OCI-LY1 (cell line): ENCODE measurements around the gene CTNNA2.

Experiments
- H2AFZ ChIP-seq: fragments of 200-600 bp; sonication (generic), shearing (Covaris generic); 2 replicates; pipeline ENCODE4 v1.6.0; 2014; ENCODE audit warnings: antibody characterized with exemption, mild to moderate bottlenecking, low read length
- H3F3A ChIP-seq: fragments of 200-600 bp; sonication (generic), shearing (Covaris generic); 2 replicates; pipeline ENCODE4 v1.6.0; 2014; ENCODE audit warnings: mild to moderate bottlenecking, antibody characterized with exemption, low read length, moderate library complexity; ENCODE audit not compliant: insufficient read depth
- H3K27ac ChIP-seq: fragments of 200-600 bp; sonication (generic); 2 replicates; pipeline ENCODE4 v1.5.1; 2014; ENCODE audit warnings: low read length, mixed run types, mild to moderate bottlenecking, low read depth; ENCODE audit not compliant: poor library complexity, severe bottlenecking
- H3K27me3 ChIP-seq: fragments of 200-600 bp; sonication (generic); 2 replicates; pipeline ENCODE4 v1.6.0; 2014; ENCODE audit warnings: antibody characterized with exemption, mild to moderate bottlenecking, low read length, moderate library complexity; ENCODE audit not compliant: insufficient read depth
- H3K36me3 ChIP-seq: fragments of 200-600 bp; sonication (generic); 2 replicates; pipeline ENCODE4 v1.6.1; 2014; ENCODE audit warnings: mild to moderate bottlenecking, antibody characterized with exemption, low read length, moderate library complexity, mixed read lengths; ENCODE audit not compliant: insufficient read depth
- H3K4me1 ChIP-seq: fragments of 200-600 bp; sonication (generic); 2 replicates; pipeline ENCODE4 v1.5.1; 2014; ENCODE audit warnings: mild to moderate bottlenecking, low read length, moderate library complexity; ENCODE audit not compliant: insufficient read depth, severe bottlenecking
- H3K4me2 ChIP-seq: fragments of 200-600 bp; sonication (generic), shearing (Covaris generic); 2 replicates; pipeline ENCODE4 v1.6.1; 2014; ENCODE audit warnings: low read length
- H3K4me3 ChIP-seq: fragments of 200-600 bp; sonication (generic); 2 replicates; pipeline ENCODE4 v1.5.1; 2014; ENCODE audit warnings: low read length, low read depth, mild to moderate bottlenecking, mixed read lengths; ENCODE audit not compliant: poor library complexity, severe bottlenecking
- H3K79me2 ChIP-seq: fragments of 200-600 bp; shearing (Covaris generic); 2 replicates; pipeline ENCODE4 v1.6.1; 2016; ENCODE audit warnings: mixed run types, low read length, mixed read lengths; ENCODE audit not compliant: insufficient read depth
- H3K9ac ChIP-seq: fragments of 200-600 bp; sonication (generic), shearing (Covaris generic); 2 replicates; pipeline ENCODE4 v1.6.1; 2014; ENCODE audit warnings: mild to moderate bottlenecking, low read length, mixed read lengths
- H3K9me2 ChIP-seq: fragments of 200-600 bp; sonication (generic), shearing (Covaris generic); 2 replicates; pipeline ENCODE4 v1.6.1; 2014; ENCODE audit warnings: low read depth, mild to moderate bottlenecking, low read length, mixed read lengths
- H3K9me3 ChIP-seq: fragments of 200-600 bp; shearing (Covaris generic); 2 replicates; pipeline ENCODE4 v1.6.1; 2014; ENCODE audit warnings: low read length, mixed read lengths
- H4K20me1 ChIP-seq: fragments of 200-600 bp; sonication (generic), shearing (Covaris generic); 2 replicates; pipeline ENCODE4 v1.6.0; 2016; ENCODE audit warnings: mild to moderate bottlenecking, low read length; ENCODE audit not compliant: insufficient read depth
- CTCF ChIP-seq: fragments of 200-600 bp; sonication (generic), shearing (Covaris generic); IDR thresholded peaks from 2 replicates; pipeline ENCODE4 v1.5.1; 2017; ENCODE audit warnings: mild to moderate bottlenecking, antibody characterized with exemption, low read length, moderate library complexity, mixed read lengths
- EZH2 ChIP-seq: fragments of 200-600 bp; sonication (generic), shearing (Covaris generic); IDR thresholded peaks from 2 replicates; pipeline ENCODE4 v1.8.0; 2017; ENCODE audit warnings: borderline replicate concordance, mixed run types, mild to moderate bottlenecking, antibody characterized with exemption, low read length, moderate library complexity, mixed read lengths

CTNNA2 gene

DNA sequence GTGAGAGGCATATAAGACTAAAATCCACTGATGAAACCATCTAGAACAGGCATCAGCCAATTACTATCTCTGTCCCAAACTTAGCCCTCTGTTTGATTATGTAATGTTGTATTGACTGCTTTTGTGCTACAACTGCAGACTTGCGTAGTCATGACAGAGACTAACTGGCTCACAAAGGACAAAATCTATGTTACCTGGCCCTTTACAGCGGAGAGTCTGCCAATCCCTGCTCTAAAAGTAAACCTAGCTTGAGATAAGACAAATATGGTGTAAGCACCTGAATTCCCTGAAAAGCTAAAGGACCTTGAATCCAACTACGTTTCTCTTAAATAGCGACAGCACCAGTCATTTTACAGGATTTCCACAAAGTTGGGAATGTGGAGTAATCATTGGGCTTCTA lies 894.5 kb downstream of the CTNNA2 start:
- no peak for TF ChIP-seq EZH2
- no peak for TF ChIP-seq CTCF
- H3K4me1 ChIP-seq, result no peaks in the 10 kb centered on the region
- no peaks in the 10 kb centered on the region for H3K27me3 ChIP-seq
- H3K79me2 ChIP-seq, result no peaks in the 10 kb centered on the region
- no peaks in the 10 kb centered on the region for H3K9me2 ChIP-seq
- no peak overlapping the region for H3K4me2 ChIP-seq
- H3K27ac ChIP-seq, result no peak overlapping the region
- H3K36me3 ChIP-seq, result no peaks in the 10 kb centered on the region
- H4K20me1 ChIP-seq, result no peaks in the 10 kb centered on the region
- H3F3A ChIP-seq, result no peaks in the 10 kb centered on the region
- H2AFZ ChIP-seq, result no peak overlapping the region
- H3K4me3 ChIP-seq, result no peak overlapping the region
- no peak overlapping the region for H3K9ac ChIP-seq
- H3K9me3 ChIP-seq, result no peaks in the 10 kb centered on the region

GRCh38 chr2:80410346-80410745 lies 897.5 kb downstream of the CTNNA2 start:
- no peak overlapping the region for H3K4me2 ChIP-seq
- no peaks in the 10 kb centered on the region for H3K4me1 ChIP-seq
- H4K20me1 ChIP-seq, result no peaks in the 10 kb centered on the region
- no peaks in the 10 kb centered on the region for H3K9me2 ChIP-seq
- H3K4me3 ChIP-seq, result no peak overlapping the region
- no peaks in the 10 kb centered on the region for H3K36me3 ChIP-seq
- H3K27ac ChIP-seq, result no peak overlapping the region
- H3F3A ChIP-seq, result no peaks in the 10 kb centered on the region
- no peak overlapping the region for H2AFZ ChIP-seq
- no peaks in the 10 kb centered on the region for H3K79me2 ChIP-seq
- TF ChIP-seq CTCF (no peak), EZH2 (no peak)
- H3K9me3 ChIP-seq, result no peaks in the 10 kb centered on the region
- no peaks in the 10 kb centered on the region for H3K27me3 ChIP-seq
- no peak overlapping the region for H3K9ac ChIP-seq

DNA sequence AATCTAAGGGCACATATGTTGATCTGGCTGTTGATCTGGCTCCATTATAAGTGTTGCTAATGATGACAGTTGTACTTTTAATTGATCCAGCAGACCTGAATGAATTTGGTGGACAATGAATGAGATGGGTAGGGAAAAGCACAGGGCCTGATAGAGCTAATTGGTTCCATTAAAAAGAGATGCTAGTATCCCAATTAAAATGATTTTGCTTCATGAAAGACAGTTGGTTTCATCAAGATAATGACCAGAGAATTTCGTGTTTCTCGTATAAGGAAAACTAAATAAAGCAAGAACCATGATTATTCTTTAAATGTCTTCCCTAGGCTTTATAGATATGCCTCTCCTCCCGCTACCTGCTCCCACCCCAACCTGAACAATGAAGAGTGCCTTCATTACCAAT lies 900.3 kb downstream of the CTNNA2 start:
- H4K20me1 ChIP-seq, result no peaks in the 10 kb centered on the region
- H3K4me2 ChIP-seq, result no peak overlapping the region
- H3F3A ChIP-seq, result no peaks in the 10 kb centered on the region
- no peaks in the 10 kb centered on the region for H3K9me3 ChIP-seq
- no peaks in the 10 kb centered on the region for H3K4me1 ChIP-seq
- H3K36me3 ChIP-seq, result no peaks in the 10 kb centered on the region
- H3K4me3 ChIP-seq, result no peak overlapping the region
- H3K79me2 ChIP-seq, result no peaks in the 10 kb centered on the region
- no peak overlapping the region for H2AFZ ChIP-seq
- no peak for TF ChIP-seq CTCF
- TF ChIP-seq EZH2, result no peak
- no peaks in the 10 kb centered on the region for H3K9me2 ChIP-seq
- H3K9ac ChIP-seq, result no peak overlapping the region
- no peak overlapping the region for H3K27ac ChIP-seq
- no peaks in the 10 kb centered on the region for H3K27me3 ChIP-seq
